H7 (cell line): ENCODE data around the gene FOXO3. TPM values are rescaled to one million over a fixed set of nuclear protein-coding genes. Genes with fewer than 3 reads are reported as not detected.

Experiments used
- DNase-seq: peaks from one replicate; pipeline ENCODE4 v3.0.0; 2012
- H3K27me3 ChIP-seq: 2 replicates; pipeline ENCODE4 v1.6.0; 2011; ENCODE audit warnings: mild to moderate bottlenecking, low read length; ENCODE audit not compliant: control insufficient read depth, insufficient read depth
- H3K36me3 ChIP-seq: replicated peaks from 2 replicates; pipeline ENCODE4 v1.5.1; 2011; ENCODE audit warnings: low read length; ENCODE audit not compliant: control insufficient read depth, insufficient read depth
- H3K4me3 ChIP-seq: 2 replicates; pipeline ENCODE4 v1.5.1; 2011; ENCODE audit warnings: low read depth, mild to moderate bottlenecking, control low read depth, low read length, moderate library complexity; ENCODE audit not compliant: insufficient read depth
- total RNA-seq: library from RNA; depleted of rRNA; stranded (reverse); fragments of >200 nt; shearing (Covaris generic); gene quantifications from 2 replicates; pipeline ENCODE4 v1.2.3, GENCODE V29; 2014

FOXO3 gene
- total RNA-seq, 1 experiment from 2014 or later = 10.9 TPM

GRCh38 chr6:108591040-108591816 is 30.5 kb downstream of the FOXO3 start:
- DNase-seq = no peak
- no peaks in the 10 kb centered on the region for H3K27me3 ChIP-seq
- no peak overlapping the region for H3K4me3 ChIP-seq
- H3K36me3 ChIP-seq = no peaks in the 10 kb centered on the region

GRCh38 chr6:108592371-108593337 is 31.9 kb downstream of the FOXO3 start:
- Histone ChIP-seq H3K27me3 (no peaks in the 10 kb centered on the region), H3K36me3 (no peaks in the 10 kb centered on the region), H3K4me3 (no peak overlapping the region)
- DNase-seq = no peak

GRCh38 chr6:108594151-108594550 is 33.4 kb downstream of the FOXO3 start:
- no peak for DNase-seq
- H3K27me3 ChIP-seq = no peaks in the 10 kb centered on the region
- no peaks in the 10 kb centered on the region for H3K36me3 ChIP-seq
- no peak overlapping the region for H3K4me3 ChIP-seq

GRCh38 chr6:108594640-108595039 is 33.9 kb downstream of the FOXO3 start:
- H3K4me3 ChIP-seq = no peak overlapping the region
- H3K27me3 ChIP-seq = no peaks in the 10 kb centered on the region
- H3K36me3 ChIP-seq = no peaks in the 10 kb centered on the region
- DNase-seq = no peak

- Histone ChIP-seq H3K27me3 (no peaks in the 10 kb centered on the region), H3K4me3 (no peak overlapping the region), H3K36me3 (no peaks in the 10 kb centered on the region)
Observed at GRCh38 chr6:108596956-108597355, 36.2 kb downstream of the FOXO3 start.

GRCh38 chr6:108597572-108598304 is 37.0 kb downstream of the FOXO3 start:
- H3K4me3 ChIP-seq = no peak overlapping the region
- no peaks in the 10 kb centered on the region for H3K27me3 ChIP-seq
- DNase-seq = no peak
- H3K36me3 ChIP-seq = no peaks in the 10 kb centered on the region

More at GRCh38 chr6:108596956-108597355, 36.2 kb downstream of the FOXO3 start:
- no peak for DNase-seq

- no peaks in the 10 kb centered on the region for H3K36me3 ChIP-seq
- no peaks in the 10 kb centered on the region for H3K27me3 ChIP-seq
- no peak for DNase-seq
- H3K4me3 ChIP-seq = no peak overlapping the region
Observed at GRCh38 chr6:108598305-108598863, 37.7 kb downstream of the FOXO3 start.

- Histone ChIP-seq H3K4me3 (no peak overlapping the region), H3K27me3 (no peaks in the 10 kb centered on the region), H3K36me3 (no peaks in the 10 kb centered on the region)
- DNase-seq = no peak
Observed at GRCh38 chr6:108604156-108604555, 43.4 kb downstream of the FOXO3 start.

GRCh38 chr6:108606250-108606690 is 45.6 kb downstream of the FOXO3 start:
- Histone ChIP-seq H3K36me3 (no peaks in the 10 kb centered on the region), H3K4me3 (no peak overlapping the region), H3K27me3 (no peaks in the 10 kb centered on the region)
- DNase-seq = no peak

GRCh38 chr6:108608453-108609275 is 47.9 kb downstream of the FOXO3 start:
- no peaks in the 10 kb centered on the region for H3K27me3 ChIP-seq
- no peak overlapping the region for H3K4me3 ChIP-seq
- no peak for DNase-seq
- H3K36me3 ChIP-seq = no peaks in the 10 kb centered on the region

GRCh38 chr6:108609276-108609769 is 48.6 kb downstream of the FOXO3 start:
- Histone ChIP-seq H3K4me3 (no peak overlapping the region), H3K27me3 (no peaks in the 10 kb centered on the region), H3K36me3 (no peaks in the 10 kb centered on the region)
- DNase-seq = no peak

GRCh38 chr6:108610270-108610839 is 49.6 kb downstream of the FOXO3 start:
- no peak for DNase-seq
- H3K4me3 ChIP-seq = no peak overlapping the region
- H3K27me3 ChIP-seq = no peaks in the 10 kb centered on the region
- no peaks in the 10 kb centered on the region for H3K36me3 ChIP-seq

GRCh38 chr6:108610957-108611586 is 50.4 kb downstream of the FOXO3 start:
- no peaks in the 10 kb centered on the region for H3K36me3 ChIP-seq
- DNase-seq = no peak
- H3K27me3 ChIP-seq = no peaks in the 10 kb centered on the region
- no peak overlapping the region for H3K4me3 ChIP-seq
